ENCODE results near the gene CABP7.

CABP7 gene

DNA sequence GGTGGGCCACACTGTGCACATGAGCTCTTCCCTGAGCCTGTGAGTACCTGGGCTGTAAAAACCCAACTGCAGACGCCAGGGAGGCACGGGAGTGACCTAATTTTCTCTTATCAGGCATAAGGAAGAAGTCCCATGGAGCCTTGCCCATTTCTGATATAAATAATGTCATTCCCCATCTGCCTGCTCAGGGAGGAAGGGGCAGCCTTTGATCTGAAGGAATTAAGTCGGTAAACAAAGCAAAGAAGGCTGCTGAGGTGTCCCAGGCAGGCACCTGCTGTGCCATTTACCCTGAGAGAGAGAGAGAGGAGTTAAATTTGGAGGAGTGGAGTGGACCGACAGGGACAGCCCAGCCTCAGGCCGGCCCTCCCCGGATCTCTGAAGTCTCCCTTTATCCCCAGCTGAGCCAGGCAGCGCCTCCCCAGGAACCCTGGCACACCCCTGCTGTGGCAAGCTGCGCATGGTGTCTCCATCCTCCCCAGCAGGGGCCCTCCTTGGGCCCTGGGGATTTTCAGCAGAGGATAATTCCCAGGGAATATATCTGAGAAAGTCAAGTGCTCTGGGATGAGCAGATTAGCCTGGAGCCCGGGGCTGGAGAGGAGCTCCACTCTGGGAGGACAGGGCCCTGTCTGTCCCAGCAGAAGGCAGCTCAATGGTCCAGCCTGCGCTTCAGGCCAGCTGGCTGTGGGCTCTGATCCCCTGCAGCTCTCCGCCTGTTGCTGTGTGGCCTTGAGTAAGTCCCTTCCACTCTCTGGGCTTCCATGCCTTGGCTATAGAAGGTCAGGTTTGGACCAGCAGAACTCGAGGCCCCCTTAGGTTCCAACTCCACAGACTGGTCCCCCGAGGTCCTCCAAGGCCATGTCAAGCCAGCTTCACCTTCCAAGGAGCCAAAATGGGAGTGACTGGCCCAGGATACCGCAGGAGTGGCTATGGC lies 17.5 kb upstream of the CABP7 start:
- no peak for DNase-seq (ENCODE audit: low read depth in 4 of 4, low spot score in 1 of 4)

DNA sequence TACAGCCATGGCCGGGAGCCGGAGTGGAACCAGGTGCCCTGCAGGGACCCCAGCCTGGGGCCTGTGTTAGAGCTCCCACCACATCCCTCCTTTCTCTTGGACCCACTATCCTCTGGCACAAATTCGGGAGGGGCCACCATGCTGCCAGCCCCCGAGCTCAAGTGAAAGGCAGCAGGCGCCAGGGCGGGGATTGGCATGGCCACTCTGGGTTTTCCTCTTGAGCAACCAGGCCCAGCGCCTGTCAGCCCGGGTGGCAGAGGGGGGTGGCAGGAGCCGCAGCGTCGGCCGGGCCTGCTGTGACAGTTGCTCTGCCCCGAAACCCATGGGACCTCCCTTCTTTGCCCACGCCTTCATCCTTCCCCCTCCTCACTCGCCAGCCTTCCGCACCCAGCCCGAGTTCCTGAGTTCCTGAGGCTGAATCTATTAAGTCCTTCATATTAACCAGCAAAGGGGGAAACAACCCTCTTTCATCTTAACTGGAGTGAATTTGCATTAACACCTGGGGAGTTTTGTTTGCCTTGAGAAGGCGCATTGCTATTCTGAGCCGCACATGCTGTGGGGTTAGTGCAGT lies 16.8 kb upstream of the CABP7 start:
- no peak for DNase-seq (ENCODE audit: low read depth in 4 of 4, low spot score in 1 of 4)

- no peak for DNase-seq (ENCODE audit: low read depth in 4 of 4, low spot score in 1 of 4)
These were observed 16.1 kb upstream of the CABP7 start for GRCh38 chr22:29703569-29704195.

DNA sequence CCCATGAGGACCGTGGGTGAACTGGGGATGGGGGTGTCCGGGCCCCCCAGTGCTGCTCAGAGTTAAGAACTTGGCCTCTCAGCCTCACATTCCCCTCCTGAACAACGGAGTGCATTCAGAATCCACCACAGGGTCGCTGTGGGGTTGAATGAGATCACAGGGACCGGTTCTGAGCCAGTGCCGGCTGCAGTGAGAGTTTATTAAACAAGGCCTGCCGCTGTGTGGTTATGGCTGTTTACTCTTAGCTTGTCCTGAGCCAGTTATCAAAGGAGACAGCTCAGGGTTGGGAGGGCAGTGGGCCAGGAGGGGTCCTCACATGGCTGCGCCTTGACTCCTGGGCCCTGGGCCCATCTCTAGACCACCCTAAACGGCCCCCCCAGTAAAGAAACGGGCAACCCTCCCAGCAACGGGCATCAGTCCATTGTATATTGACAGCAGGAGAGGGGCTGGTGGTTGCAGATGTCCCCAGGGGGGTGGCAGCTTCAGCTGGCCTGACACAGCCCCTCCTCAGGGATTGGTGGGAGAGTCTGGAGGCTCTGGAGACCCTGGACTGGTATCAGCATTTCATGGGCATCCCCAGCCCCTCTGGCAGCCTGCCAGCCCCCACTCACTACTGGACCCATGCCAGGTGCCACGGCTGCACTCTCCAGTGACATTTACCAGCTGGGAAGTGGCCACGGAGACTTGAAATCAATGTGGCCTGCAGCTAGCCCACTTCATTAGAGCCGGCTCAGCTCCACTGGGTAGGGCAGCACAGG lies 15.1 kb upstream of the CABP7 start:
- DNase-seq (ENCODE audit: low read depth in 4 of 4, low spot score in 1 of 4): no peak

GRCh38 chr22:29705651-29706050 lies 14.2 kb upstream of the CABP7 start:
- DNase-seq (ENCODE audit: low read depth in 4 of 4, low spot score in 1 of 4): no peak

DNA sequence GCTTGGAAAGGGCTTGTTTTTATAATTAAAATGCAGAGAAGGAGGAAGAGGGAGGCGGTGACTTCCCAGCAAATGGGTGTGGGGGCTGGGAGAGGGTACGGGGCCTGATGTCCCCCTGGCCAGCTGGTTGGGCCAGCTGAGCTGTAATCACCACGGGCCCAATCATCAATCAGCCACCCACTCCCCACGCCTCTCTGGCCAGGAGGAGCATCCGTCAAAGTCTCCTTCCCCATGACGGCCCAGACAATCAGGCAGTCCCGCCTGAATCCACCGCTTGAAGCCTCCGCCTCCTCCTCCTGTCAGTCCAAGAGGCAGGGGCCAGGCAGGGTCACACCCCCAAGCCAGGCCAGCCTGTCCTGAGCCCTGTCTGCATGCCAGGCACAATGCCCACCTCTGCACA lies 13.3 kb upstream of the CABP7 start:
- DNase-seq (ENCODE audit: low read depth in 4 of 4, low spot score in 1 of 4): no peak

DNA sequence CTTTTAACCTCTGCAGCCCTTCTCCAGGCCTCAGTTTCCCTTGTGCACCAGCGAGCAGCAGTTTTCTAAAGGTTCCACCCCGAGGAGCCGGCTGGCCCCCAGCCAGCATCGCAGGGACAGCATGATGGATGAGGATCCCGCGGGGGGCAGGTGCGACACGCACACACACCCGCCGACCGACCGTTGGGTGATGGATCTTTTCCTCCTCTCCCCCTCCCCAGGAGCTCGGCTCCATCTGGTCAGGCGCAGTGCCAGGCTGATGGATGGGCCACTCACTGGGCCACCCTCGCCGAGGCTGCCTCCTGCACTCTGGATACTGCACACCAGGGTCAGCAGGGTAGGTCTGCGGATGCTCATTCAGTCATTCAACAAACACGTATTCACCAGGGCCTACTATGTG lies 12.8 kb upstream of the CABP7 start:
- no peak for DNase-seq (ENCODE audit: low read depth in 4 of 4, low spot score in 1 of 4)

DNA sequence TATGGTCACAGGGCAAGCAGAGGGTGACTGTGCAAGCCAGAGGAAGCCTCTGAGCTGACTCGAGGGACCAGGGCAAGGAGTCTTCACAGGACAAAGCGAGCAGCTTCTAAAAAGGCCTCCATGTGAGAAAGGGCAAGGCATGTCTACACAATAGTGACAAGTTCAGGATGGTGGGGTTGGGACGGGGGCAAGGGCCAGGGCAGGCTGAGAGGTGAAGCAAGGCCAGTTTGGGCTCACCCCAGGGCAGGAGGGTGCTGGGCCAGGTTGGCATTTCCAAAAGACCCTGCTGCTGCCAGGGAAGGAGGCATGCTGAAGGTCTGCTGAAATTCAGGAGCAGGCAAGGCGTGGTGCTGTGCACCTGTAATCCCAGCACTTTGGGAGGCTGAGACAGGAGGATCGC lies 12.3 kb upstream of the CABP7 start:
- no peak for DNase-seq (ENCODE audit: low read depth in 4 of 4, low spot score in 1 of 4)

- DNase-seq (ENCODE audit: low read depth in 4 of 4, low spot score in 1 of 4): no peak
These were observed 9.6 kb upstream of the CABP7 start for GRCh38 chr22:29710193-29710592.

GRCh38 chr22:29710922-29711593 lies 8.7 kb upstream of the CABP7 start:
- no peak for DNase-seq (ENCODE audit: low read depth in 4 of 4, low spot score in 1 of 4)

- DNase-seq (ENCODE audit: low read depth in 4 of 4, low spot score in 1 of 4): no peak
These were observed 7.7 kb upstream of the CABP7 start for GRCh38 chr22:29712119-29712518.

DNA sequence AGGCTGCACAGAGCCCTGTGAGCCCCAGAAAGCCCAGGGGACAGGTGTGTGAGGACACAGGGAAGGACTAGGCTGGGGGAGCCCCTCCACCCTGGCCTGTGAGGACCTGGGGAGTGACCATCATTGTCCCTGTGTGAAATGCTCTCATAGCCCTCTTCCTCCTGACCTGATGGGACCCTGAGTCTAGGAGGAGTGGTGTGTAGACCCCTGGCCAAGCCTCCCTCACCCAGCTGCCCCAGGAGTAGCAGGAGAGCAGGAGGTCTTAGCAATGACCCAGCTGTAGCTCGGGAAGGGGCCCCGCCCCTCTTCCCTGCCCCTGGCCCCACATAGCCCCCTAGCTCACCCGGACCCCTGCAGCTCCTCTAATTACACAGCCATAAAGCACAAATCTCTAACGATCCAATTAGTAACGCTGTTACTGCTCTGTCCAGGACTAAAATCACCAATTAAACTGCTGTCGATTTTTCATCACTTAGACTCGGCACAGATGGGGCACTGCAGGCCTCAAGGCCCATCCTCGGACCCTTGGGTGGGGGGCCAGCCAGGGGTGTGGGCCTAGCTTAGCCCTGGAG lies 6.6 kb upstream of the CABP7 start:
- DNase-seq (ENCODE audit: low read depth in 4 of 4, low spot score in 1 of 4): no peak

DNA sequence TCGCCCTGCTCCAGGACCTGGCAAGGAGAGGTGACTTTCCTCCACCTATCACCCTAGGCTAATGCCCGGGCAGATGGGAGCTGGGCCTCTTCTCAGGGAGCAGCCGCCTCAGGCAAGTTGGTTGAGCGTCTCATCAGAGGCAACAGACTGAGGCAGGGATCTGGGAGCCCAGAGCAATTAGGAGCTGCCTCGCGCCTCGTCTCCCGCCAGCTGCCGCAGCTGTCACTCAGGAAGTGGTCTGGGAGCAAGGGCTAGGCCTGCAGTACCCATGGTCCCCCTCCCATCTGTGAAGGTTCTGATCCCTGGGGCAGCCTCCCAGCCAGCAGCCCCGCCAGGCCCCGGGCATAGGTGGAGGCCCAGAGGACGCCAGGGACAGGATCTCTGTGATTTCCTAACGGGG lies 4.6 kb upstream of the CABP7 start:
- DNase-seq (ENCODE audit: low read depth in 4 of 4, low spot score in 1 of 4): no peak

- no peak for DNase-seq (ENCODE audit: low read depth in 4 of 4, low spot score in 1 of 4)
These were observed 4.1 kb upstream of the CABP7 start for GRCh38 chr22:29715705-29716104.

GRCh38 chr22:29716814-29717545 lies 2.8 kb upstream of the CABP7 start:
- DNase-seq (ENCODE audit: low read depth in 4 of 4, low spot score in 1 of 4): no peak

DNA sequence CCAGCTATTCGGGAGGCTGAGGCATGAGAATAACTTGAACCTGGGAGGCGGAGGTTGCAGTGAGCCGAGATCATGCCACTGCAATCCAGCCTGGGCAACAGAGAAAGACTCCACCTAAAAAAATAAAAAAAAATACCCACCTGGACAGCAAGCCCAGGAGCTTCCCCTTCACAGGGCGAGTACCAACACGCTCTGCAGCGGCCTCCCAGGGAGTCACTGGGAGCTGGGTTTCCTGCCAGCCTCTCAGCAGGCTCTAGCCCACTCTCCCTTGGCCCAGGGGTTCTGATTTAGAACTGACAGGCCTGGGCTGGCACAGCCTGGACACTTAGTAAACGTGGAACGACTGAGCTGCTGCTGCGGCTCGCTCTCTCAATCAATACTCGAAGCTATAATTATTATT lies 2.0 kb upstream of the CABP7 start:
- no peak for DNase-seq (ENCODE audit: low read depth in 4 of 4, low spot score in 1 of 4)

GRCh38 chr22:29718949-29719898 lies 579 bp upstream of the CABP7 start:
- no peak for DNase-seq (ENCODE audit: low read depth in 4 of 4, low spot score in 1 of 4)

GRCh38 chr22:29720811-29721323 lies 1.1 kb downstream of the CABP7 start:
- DNase-seq (ENCODE audit: low read depth in 4 of 4, low spot score in 1 of 4): no peak

DNA sequence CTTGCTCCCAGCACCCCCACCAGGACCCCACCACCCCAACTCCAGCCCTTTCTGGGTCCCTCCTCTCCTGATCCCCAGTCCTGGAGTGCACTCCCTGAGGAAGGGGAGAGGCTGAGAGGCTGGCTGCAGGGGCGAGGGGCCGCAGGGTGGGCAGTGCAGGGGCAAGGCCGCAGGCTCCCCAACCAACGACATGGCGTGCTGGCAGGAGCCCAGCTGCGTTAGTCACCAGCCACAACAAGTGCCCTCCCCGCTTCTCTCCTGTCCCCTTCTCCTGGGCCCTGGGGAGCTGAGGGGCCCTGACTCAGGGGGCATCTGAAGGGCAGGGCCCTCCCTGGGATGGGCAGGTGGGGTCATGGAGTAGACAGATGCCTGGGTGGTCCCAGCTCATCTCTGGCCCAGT lies 2.3 kb downstream of the CABP7 start:
- no peak for DNase-seq (ENCODE audit: low read depth in 4 of 4, low spot score in 1 of 4)

All from stimulated activated CD4-positive, alpha-beta T cell treated with anti-CD3 and anti-CD28 coated beads, Interleukin-1b, Interleukin-23, amount 100 ng/mL, for 24 hours (primary cell).